Keratinocyte (primary cell): ENCODE measurements around the gene MED17. TPM values are rescaled to one million over a fixed set of nuclear protein-coding genes. Genes with fewer than 3 reads are reported as not detected.

Source experiments
- DNase-seq: peaks from one replicate; pipeline ENCODE4 v3.0.0-alpha.2; 2011; ENCODE audit warnings: low read depth, missing footprints, low spot score
- FAIRE-seq: peaks from 2 replicates; lab custom pipeline; 2011; peaks lifted over from hg19 to GRCh38; lab: Jason Lieb, UNC
- H2AFZ ChIP-seq: 2 replicates; pipeline ENCODE4 v1.6.0; 2012; ENCODE audit warnings: low read length, control low read depth, inconsistent platforms; ENCODE audit not compliant: control insufficient read depth
- H3K27ac ChIP-seq: 2 replicates; pipeline ENCODE4 v1.5.1; 2011; ENCODE audit warnings: low read length; ENCODE audit not compliant: control insufficient read depth, insufficient read depth
- H3K27me3 ChIP-seq: 3 replicates; pipeline ENCODE4 v1.6.0; 2011; ENCODE audit warnings: low read length; ENCODE audit not compliant: control insufficient read depth, insufficient read depth; ENCODE audit errors: extremely low read depth
- H3K36me3 ChIP-seq, 2 experiments: 2 replicates in 1 of 2; 3 replicates in 1 of 2; pipeline ENCODE4 v1.5.1; 2011; ENCODE audit warnings: low read length in 2 of 2, mild to moderate bottlenecking in 1 of 2; ENCODE audit not compliant: control insufficient read depth in 2 of 2, insufficient read depth in 2 of 2; ENCODE audit errors: extremely low read depth in 1 of 2
- H3K4me1 ChIP-seq: 3 replicates; pipeline ENCODE4 v1.5.1; 2011; ENCODE audit warnings: low read length; ENCODE audit not compliant: control insufficient read depth, insufficient read depth; ENCODE audit errors: extremely low read depth
- H3K4me2 ChIP-seq: 3 replicates; pipeline ENCODE4 v1.6.0; 2011; ENCODE audit warnings: low read depth, low read length; ENCODE audit not compliant: control insufficient read depth, insufficient read depth; ENCODE audit errors: extremely low read depth
- H3K4me3 ChIP-seq, 3 experiments: fragments of 200-600 bp in 1 of 3; sonication (generic) in 1 of 3; 2 replicates in 2 of 3; 3 replicates in 1 of 3; pipeline ENCODE4 v1.5.1; 2011 to 2016; ENCODE audit warnings: low read length in 3 of 3, mild to moderate bottlenecking in 3 of 3, control low read depth in 2 of 3, inconsistent platforms in 1 of 3, low read depth in 1 of 3, mixed read lengths in 1 of 3, mixed run types in 1 of 3, moderate library complexity in 1 of 3; ENCODE audit not compliant: control insufficient read depth in 2 of 3, insufficient read depth in 2 of 3; ENCODE audit errors: extremely low read depth in 1 of 3
- H3K79me2 ChIP-seq: 2 replicates; pipeline ENCODE4 v1.6.0; 2012; ENCODE audit warnings: low read length; ENCODE audit not compliant: control insufficient read depth, insufficient read depth
- H3K9ac ChIP-seq: 3 replicates; pipeline ENCODE4 v1.6.0; 2011; ENCODE audit warnings: low read length; ENCODE audit not compliant: control insufficient read depth, insufficient read depth; ENCODE audit errors: extremely low read depth
- H3K9me1 ChIP-seq: 3 replicates; pipeline ENCODE4 v1.6.0; 2011; ENCODE audit warnings: low read length; ENCODE audit not compliant: control insufficient read depth, insufficient read depth; ENCODE audit errors: extremely low read depth
- H3K9me3 ChIP-seq: 2 replicates; pipeline ENCODE4 v1.5.1; 2012; ENCODE audit warnings: low read depth, low read length; ENCODE audit not compliant: control insufficient read depth
- H4K20me1 ChIP-seq: 3 replicates; pipeline ENCODE4 v1.6.0; 2011; ENCODE audit warnings: low read length; ENCODE audit not compliant: control insufficient read depth, insufficient read depth; ENCODE audit errors: extremely low read depth
- EZH2 ChIP-seq: IDR thresholded peaks from one replicate; pipeline ENCODE4 v1.6.1; 2012; ENCODE audit warnings: inconsistent platforms, mild to moderate bottlenecking, low read length, moderate library complexity
- dilution Hi-C: fragments of 300-500 bp; cut with MboI; formaldehyde crosslinking; loops from one replicate; pipeline ENCODE4 v1.7.0; 2020; ENCODE audit warnings: low sequenced_read_pairs; ENCODE audit not compliant: extremely low pct_ligation_motif_present
- polyA plus RNA-seq, 5 experiments: library from polyadenylated mRNA; depleted of rRNA in 3 of 5; stranded (reverse) in 3 of 5; stranded (forward) in 1 of 5; unstranded in 1 of 5; fragments of >200 nt; gene quantifications; 1 replicate in 1 of 5; 2 replicates in 3 of 5; 3 replicates in 1 of 5; pipeline versions ENCODE4 v1.2.1 to v1.2.3, GENCODE V29; 2011 to 2012; ENCODE audit warnings: missing spikeins in 2 of 5, low read depth in 1 of 5, low replicate concordance in 1 of 5
- TF ChIP-seq, protein P1 (sequence below), 3 experiments: IDR thresholded peaks in 1 of 3; conservative IDR thresholded peaks in 1 of 3; optimal IDR thresholded peaks in 1 of 3; 2 replicates in 2 of 3; 3 replicates in 1 of 3; pipeline versions ENCODE3 to v1.5.1; 2011; ENCODE audit warnings: low read length in 3 of 3, mild to moderate bottlenecking in 3 of 3, moderate library complexity in 2 of 3, control low read depth in 1 of 3, inconsistent platforms in 1 of 3; ENCODE audit not compliant: insufficient read depth in 2 of 3; ENCODE audit errors: extremely low read depth in 1 of 3

The MED17 gene
- polyA plus RNA-seq, 1 donor (not counting 4 experiments of a cell fraction or from before 2014, with no cell fraction given) = 25.1 TPM

DNA sequence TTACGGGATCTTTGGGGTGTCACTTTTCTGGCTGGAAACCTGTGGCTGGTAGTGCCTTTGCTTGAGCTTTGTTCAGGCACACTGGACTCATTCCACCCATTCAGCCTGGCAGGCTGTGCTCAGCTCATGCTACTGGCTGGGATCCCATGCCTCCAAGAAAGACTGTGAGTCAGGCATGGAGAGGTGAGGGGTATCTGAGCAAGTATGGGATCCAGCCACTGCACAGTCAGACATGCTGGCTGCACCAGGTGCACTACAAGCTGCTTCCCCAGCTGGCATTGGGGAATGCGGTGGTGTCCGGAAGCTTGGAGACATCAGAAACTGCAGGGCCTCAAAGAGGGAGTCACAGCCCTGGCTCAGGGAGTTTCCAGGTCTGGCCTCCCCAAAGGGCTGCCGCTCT lies 12.0 kb upstream of the MED17 start:
- Histone ChIP-seq H3K4me3 (no peak overlapping the region), H3K4me1 (no peaks in the 10 kb centered on the region), H3K79me2 (no peaks in the 10 kb centered on the region), H3K9me1 (no peaks in the 10 kb centered on the region), H2AFZ (no peak overlapping the region), H3K36me3 (no peaks in the 10 kb centered on the region), H3K4me2 (no peak overlapping the region), H3K9me3 (no peaks in the 10 kb centered on the region), H4K20me1 (no peaks in the 10 kb centered on the region), H3K27me3 (no peaks in the 10 kb centered on the region), H3K9ac (no peak overlapping the region), H3K27ac (no peak overlapping the region)
- dilution Hi-C loops = no loop called here
- TF ChIP-seq EZH2 = no peak
- TF ChIP-seq, protein P1, sequence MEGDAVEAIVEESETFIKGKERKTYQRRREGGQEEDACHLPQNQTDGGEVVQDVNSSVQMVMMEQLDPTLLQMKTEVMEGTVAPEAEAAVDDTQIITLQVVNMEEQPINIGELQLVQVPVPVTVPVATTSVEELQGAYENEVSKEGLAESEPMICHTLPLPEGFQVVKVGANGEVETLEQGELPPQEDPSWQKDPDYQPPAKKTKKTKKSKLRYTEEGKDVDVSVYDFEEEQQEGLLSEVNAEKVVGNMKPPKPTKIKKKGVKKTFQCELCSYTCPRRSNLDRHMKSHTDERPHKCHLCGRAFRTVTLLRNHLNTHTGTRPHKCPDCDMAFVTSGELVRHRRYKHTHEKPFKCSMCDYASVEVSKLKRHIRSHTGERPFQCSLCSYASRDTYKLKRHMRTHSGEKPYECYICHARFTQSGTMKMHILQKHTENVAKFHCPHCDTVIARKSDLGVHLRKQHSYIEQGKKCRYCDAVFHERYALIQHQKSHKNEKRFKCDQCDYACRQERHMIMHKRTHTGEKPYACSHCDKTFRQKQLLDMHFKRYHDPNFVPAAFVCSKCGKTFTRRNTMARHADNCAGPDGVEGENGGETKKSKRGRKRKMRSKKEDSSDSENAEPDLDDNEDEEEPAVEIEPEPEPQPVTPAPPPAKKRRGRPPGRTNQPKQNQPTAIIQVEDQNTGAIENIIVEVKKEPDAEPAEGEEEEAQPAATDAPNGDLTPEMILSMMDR (optimal IDR thresholded peaks at IDR 0.05 in 1 of 3, IDR thresholded peaks at IDR 0.05 in 1 of 3, conservative IDR thresholded peaks at IDR 0.05 in 1 of 3; ENCODE audit: extremely low read depth in 1 of 3, insufficient read depth in 2 of 3, low read length in 3 of 3) = no peak
- DNase-seq (no peak), FAIRE-seq (no peak)

DNA sequence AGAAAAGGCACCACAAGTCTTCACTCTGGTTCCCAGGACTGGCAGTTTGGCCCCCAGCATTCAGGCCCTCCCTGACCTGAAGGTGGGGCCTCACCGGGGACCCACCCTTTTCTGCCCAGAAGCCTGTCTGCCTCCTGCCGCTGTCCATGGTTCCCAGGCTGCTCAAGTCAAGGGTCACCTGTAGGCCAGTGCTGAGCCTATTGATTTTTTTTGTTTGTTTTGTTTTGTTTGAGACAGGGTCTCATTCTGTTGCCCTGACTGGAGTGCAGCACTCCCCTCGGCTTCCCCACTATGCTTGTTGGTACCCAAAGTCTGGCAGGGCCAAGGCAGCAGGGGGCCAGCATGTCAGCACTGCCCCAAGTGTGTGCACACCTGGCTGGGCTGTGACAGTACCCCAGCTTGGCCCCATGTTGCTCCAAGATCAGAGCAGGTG lies 11.0 kb upstream of the MED17 start:
- Histone ChIP-seq H3K27ac (no peak overlapping the region), H3K4me1 (no peaks in the 10 kb centered on the region), H3K79me2 (no peaks in the 10 kb centered on the region), H3K9ac (no peak overlapping the region), H3K4me2 (no peak overlapping the region), H3K27me3 (no peaks in the 10 kb centered on the region), H3K9me3 (no peaks in the 10 kb centered on the region), H3K36me3 (no peaks in the 10 kb centered on the region), H3K4me3 (no peak overlapping the region), H3K9me1 (no peaks in the 10 kb centered on the region), H4K20me1 (no peaks in the 10 kb centered on the region), H2AFZ (no peak overlapping the region)
- DNase-seq (no peak), FAIRE-seq (no peak)
- no peak for TF ChIP-seq EZH2
- TF ChIP-seq, protein P1 (optimal IDR thresholded peaks at IDR 0.05 in 1 of 3, IDR thresholded peaks at IDR 0.05 in 1 of 3, conservative IDR thresholded peaks at IDR 0.05 in 1 of 3; ENCODE audit: extremely low read depth in 1 of 3, insufficient read depth in 2 of 3, low read length in 3 of 3) = no peak
- dilution Hi-C loops = no loop called here
